Effector CD8-positive, alpha-beta T cell (primary cell): ENCODE data around the gene CCDC187.

ENCODE experiments used
- DNase-seq: peaks from one replicate; lab custom pipeline; 2025; lab: John Stamatoyannopoulos, UW

Gene CCDC187

GRCh38 chr9:136312436-136312835 lies 8.5 kb upstream of the CCDC187 start:
- DNase-seq = no peak

- DNase-seq = no peak
Observed at GRCh38 chr9:136312009-136312375, 8.1 kb upstream of the CCDC187 start.

- no peak for DNase-seq
Observed at GRCh38 chr9:136311051-136312008, 7.4 kb upstream of the CCDC187 start.

- no peak for DNase-seq
Observed at GRCh38 chr9:136310273-136311030, 6.6 kb upstream of the CCDC187 start.

GRCh38 chr9:136309806-136310220 lies 5.9 kb upstream of the CCDC187 start:
- no peak for DNase-seq

- no peak for DNase-seq
Observed at GRCh38 chr9:136309101-136309801, 5.4 kb upstream of the CCDC187 start.

GRCh38 chr9:136308702-136309053 lies 4.8 kb upstream of the CCDC187 start:
- DNase-seq = no peak

- DNase-seq = no peak
Observed at GRCh38 chr9:136308006-136308701, 4.3 kb upstream of the CCDC187 start.

- no peak for DNase-seq
Observed at GRCh38 chr9:136307215-136307750, 3.4 kb upstream of the CCDC187 start.

- DNase-seq = no peak
Observed at GRCh38 chr9:136306211-136307208, 2.6 kb upstream of the CCDC187 start.

GRCh38 chr9:136305804-136306203 lies 1.9 kb upstream of the CCDC187 start:
- no peak for DNase-seq

GRCh38 chr9:136304981-136305380 lies 1.1 kb upstream of the CCDC187 start:
- DNase-seq = no peak

GRCh38 chr9:136304456-136304855 lies 562 bp upstream of the CCDC187 start:
- DNase-seq = no peak

- DNase-seq = no peak
Observed at GRCh38 chr9:136303066-136303824, 649 bp downstream of the CCDC187 start.

GRCh38 chr9:136302527-136302926 lies 1.4 kb downstream of the CCDC187 start:
- DNase-seq = no peak

- DNase-seq = no peak
Observed at GRCh38 chr9:136300866-136301265, 3.0 kb downstream of the CCDC187 start.

- no peak for DNase-seq
Observed at GRCh38 chr9:136300016-136300545, 3.8 kb downstream of the CCDC187 start.

GRCh38 chr9:136299541-136299940 lies 4.4 kb downstream of the CCDC187 start:
- DNase-seq = no peak

- no peak for DNase-seq
Observed at GRCh38 chr9:136299116-136299515, 4.8 kb downstream of the CCDC187 start.
